Jurkat, Clone E6-1 (cell line): ENCODE measurements around the gene TSHR.
"Not testable (repeated sequence)": the region's sequence is repeated elsewhere in the genome, so short reads cannot be mapped to it uniquely, and the experiment has no call there.

Experiments
- DNase-seq: peaks from one replicate; pipeline ENCODE4 v3.0.0-alpha.2; 2011; ENCODE audit warnings: low read depth, low spot score
- H3K4me3 ChIP-seq: 2 replicates; pipeline ENCODE4 v1.5.1; 2011; ENCODE audit warnings: mild to moderate bottlenecking, low read length, control low read depth, moderate library complexity

The TSHR gene

GRCh38 chr14:81113945-81114820, 158.8 kb downstream of the TSHR start:
- H3K4me3 ChIP-seq, DNase-seq: not testable (repeated sequence)

- no peak for DNase-seq
- H3K4me3 ChIP-seq = no peak overlapping the region
Measured at GRCh38 chr14:81120501-81120900, 165.1 kb downstream of the TSHR start.

GRCh38 chr14:81122326-81122725, 166.9 kb downstream of the TSHR start:
- H3K4me3 ChIP-seq = no peak overlapping the region
- DNase-seq = peak; percentile 15

- DNase-seq = no peak
Measured at GRCh38 chr14:81123811-81124210, 168.4 kb downstream of the TSHR start.

DNA sequence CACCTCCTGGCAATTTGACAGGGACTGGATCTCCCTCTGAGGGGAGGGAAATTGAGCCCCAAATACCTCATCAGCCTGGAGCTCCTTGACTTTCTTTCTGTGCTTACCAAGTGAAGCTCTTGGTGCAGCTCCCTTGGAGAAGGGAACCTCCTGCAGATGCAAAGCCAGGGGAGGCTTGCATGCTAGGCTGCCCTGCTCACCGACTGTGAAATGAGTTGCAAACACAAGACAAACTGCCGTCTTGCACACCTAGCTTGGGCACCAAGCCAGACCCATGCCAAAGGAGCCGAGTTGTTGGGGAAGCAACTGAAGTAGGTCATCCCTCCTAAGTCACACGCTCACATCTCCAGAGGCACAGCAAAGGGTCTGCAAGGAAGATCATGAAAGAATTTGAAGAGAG, 170.1 kb downstream of the TSHR start:
- H3K4me3 ChIP-seq = no peak overlapping the region
- DNase-seq = no peak

More at GRCh38 chr14:81123811-81124210, 168.4 kb downstream of the TSHR start:
- no peak overlapping the region for H3K4me3 ChIP-seq

DNA sequence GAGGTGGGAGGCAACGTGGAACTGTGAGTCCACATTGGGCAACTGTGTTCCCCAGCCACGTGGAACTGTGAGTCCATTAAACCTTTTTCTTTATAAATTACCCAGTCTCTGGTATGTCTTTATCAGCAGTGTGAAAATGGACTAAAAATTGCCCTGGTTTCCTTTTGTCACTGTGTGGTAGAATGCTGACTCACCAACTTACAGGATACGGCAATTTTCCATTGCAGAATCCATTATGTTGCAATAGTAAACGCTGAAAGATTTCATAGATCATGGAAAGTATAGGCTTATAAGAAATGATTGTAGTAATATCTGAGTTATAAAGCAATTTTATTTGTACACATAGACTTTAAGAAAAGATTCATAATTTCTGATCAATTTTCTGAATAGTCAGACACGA, 172.4 kb downstream of the TSHR start:
- H3K4me3 ChIP-seq = no peak overlapping the region
- DNase-seq = no peak

DNA sequence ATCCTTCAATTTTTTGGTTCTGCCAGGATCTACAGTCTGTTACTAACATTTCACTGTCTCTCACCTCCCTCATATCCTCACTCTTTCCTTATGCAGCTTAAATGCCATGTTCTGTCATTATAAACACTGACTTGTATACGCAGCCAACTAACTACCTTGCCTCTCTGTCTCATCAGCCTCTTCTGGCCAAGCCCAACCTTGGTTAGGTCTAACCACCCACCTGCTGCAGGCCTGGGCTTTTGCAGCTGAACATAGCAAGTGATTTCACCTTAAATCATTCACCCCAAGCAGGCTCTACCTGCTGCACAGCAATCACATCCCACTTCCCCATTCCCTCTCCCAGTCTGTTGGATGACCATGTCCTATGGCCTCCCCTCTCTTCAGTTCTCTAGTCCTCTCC, 173.8 kb downstream of the TSHR start:
- DNase-seq = no peak

GRCh38 chr14:81132468-81132867, 177.0 kb downstream of the TSHR start:
- no peak for DNase-seq
- no peak overlapping the region for H3K4me3 ChIP-seq

More for the DNA sequence above, 173.8 kb downstream of the TSHR start:
- no peak overlapping the region for H3K4me3 ChIP-seq

- no peak overlapping the region for H3K4me3 ChIP-seq
- DNase-seq = no peak
Measured at GRCh38 chr14:81133400-81133799, 178.0 kb downstream of the TSHR start.

DNA sequence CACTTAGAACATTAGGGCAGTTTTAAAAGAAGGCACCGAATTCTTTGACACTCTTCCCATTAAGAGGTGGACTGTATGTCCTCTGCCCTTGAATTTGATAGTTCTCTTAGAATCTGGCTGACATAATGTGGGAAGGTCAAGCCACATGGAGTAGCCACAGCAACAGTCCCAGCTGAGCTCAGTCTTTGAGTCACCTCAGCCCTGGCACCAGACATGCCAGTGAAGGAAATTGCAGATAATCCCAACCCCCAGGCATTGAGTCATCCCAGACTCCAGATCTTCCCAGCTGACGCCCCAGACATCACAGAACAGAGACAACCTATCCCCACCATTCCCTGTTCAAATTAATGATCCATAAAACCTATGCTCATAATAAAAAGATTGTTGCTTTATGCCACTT, 181.9 kb downstream of the TSHR start:
- no peak for DNase-seq

GRCh38 chr14:81138429-81138828, 183.0 kb downstream of the TSHR start:
- no peak overlapping the region for H3K4me3 ChIP-seq
- DNase-seq = no peak

More for the DNA sequence above, 181.9 kb downstream of the TSHR start:
- no peak overlapping the region for H3K4me3 ChIP-seq

- DNase-seq = no peak
- H3K4me3 ChIP-seq = no peak overlapping the region
Measured at GRCh38 chr14:81141426-81141825, 186.0 kb downstream of the TSHR start.

DNA sequence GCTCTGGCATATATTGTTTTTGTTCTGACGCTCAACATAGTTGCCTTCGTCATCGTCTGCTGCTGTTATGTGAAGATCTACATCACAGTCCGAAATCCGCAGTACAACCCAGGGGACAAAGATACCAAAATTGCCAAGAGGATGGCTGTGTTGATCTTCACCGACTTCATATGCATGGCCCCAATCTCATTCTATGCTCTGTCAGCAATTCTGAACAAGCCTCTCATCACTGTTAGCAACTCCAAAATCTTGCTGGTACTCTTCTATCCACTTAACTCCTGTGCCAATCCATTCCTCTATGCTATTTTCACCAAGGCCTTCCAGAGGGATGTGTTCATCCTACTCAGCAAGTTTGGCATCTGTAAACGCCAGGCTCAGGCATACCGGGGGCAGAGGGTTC, 188.4 kb downstream of the TSHR start:
- H3K4me3 ChIP-seq = no peak overlapping the region
- DNase-seq = no peak

- H3K4me3 ChIP-seq = no peak overlapping the region
- DNase-seq = no peak
Measured at GRCh38 chr14:81144824-81145603, 189.6 kb downstream of the TSHR start.

GRCh38 chr14:81147140-81147897, 191.9 kb downstream of the TSHR start:
- H3K4me3 ChIP-seq = no peak overlapping the region
- peak; percentile 30 for DNase-seq

DNA sequence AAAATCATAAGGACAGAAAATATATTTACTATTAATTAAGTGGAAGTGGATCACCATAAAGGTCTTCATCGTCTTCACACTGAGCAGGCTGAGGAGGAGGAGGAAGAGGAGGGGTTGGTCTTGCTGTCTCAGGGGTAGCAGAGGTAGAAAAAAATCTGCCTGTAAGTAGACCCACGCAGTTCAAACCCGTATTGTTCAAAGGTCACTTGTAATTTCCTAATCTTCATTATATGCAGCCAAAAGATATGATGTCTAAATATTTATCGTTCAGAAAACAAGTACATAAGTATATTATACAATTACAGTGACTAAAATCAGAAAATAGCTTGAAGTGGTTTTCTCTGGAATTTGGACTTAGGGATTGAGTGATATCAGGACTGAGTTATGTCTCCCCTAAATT, 193.2 kb downstream of the TSHR start:
- H3K4me3 ChIP-seq = no peak overlapping the region
- DNase-seq = no peak

GRCh38 chr14:81153187-81153586, 197.8 kb downstream of the TSHR start:
- no peak overlapping the region for H3K4me3 ChIP-seq
- DNase-seq = no peak

DNA sequence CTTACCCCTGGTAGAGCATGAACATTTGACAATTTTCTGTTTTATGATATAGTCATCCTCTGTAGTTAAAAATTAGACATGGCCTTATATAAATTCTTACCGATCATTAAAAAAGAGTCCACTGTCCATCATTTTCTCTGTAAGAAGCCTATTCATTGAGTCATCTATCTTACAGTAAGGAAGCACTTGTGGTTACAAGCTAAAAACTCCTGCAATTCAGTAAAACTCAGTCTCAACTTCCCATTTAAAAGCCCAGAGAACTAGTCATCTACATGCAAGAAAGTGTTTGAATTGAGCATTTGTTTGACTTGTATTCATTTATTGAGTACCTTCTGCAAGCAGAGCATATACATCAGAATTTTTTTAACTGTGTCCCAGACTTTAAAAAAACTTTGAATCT, 202.0 kb downstream of the TSHR start:
- no peak overlapping the region for H3K4me3 ChIP-seq
- no peak for DNase-seq

DNA sequence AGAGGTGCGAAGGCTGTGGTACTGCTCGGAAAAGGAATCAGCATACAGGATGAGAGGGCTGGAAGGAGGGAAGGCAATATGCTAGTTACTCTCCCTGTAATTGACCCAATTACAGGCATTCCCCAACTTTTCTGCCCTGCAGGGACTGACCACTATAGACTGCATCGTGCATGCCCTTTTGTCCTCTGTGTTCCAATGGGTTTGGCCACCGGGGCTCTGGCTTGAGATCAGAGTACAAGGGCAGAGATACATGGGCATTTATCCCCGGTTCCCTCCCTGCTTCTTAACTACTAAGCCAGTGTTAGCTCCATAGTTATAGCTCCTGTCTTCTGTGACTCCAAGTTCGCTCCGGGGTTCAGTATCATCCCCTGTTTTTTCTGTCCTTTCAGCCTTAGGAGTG, 205.7 kb downstream of the TSHR start:
- H3K4me3 ChIP-seq = no peak overlapping the region
- DNase-seq = no peak

DNA sequence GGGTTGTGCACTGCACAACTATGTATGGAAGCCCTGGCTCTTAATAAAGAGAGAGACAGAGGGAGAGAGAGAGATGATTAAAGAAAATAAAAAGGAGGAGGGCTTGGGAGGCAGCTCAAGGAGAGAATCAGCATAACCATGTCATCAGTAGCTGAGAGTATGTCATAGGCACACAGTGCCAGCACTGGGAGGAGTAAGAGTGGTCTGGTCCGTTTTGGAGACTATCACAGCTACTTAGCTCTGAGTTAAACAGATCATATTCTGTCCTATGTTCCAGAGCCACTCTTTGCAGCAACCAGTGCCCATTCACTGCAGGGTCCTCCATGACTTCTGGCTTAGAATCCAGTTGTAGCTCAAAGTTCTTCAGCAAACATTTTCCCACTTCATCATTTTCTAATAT, 206.3 kb downstream of the TSHR start:
- no peak for DNase-seq
- H3K4me3 ChIP-seq = no peak overlapping the region
